ENCODE measurements around the gene BRSK2. TPM values are rescaled to one million over a fixed set of nuclear protein-coding genes. Genes with fewer than 3 reads are reported as not detected.

The BRSK2 gene
- total and polyA plus RNA-seq, 9 of the 15 experiments (the other 6 are each of a cell fraction or from before 2014, with no cell fraction given), result 0.06 to 0.52 (median 0.18) TPM; not detected in 5

GRCh38 chr11:1371377-1371776, 18.4 kb upstream of the BRSK2 start (continued):
- TF ChIP-seq USF2 (CRISPR knock-in tag; IDR thresholded peaks at IDR 0.05) (no peak), RFX7 (CRISPR knock-in tag; IDR thresholded peaks at IDR 0.05) (no peak)

GRCh38 chr11:1371836-1372465, 17.8 kb upstream of the BRSK2 start:
- Histone ChIP-seq H3K9me3 (replicated peaks; ENCODE audit: control insufficient read depth, insufficient read depth, low read depth, low read length) (no peaks in the 10 kb centered on the region), H3K4me1 (replicated peaks in 1 of 2; ENCODE audit: control insufficient read depth in 2 of 2, insufficient read depth in 2 of 2, low read length in 2 of 2) (peaks cover 0 to 25% of the 10 kb centered on the region in 2 experiments; a peak in 1 of 5 replicates), H4K20me1 (replicated peaks; ENCODE audit: control insufficient read depth, insufficient read depth, low read length) (no peaks in the 10 kb centered on the region; the same call in 1 of the 2 replicates), H3K36me3 (ENCODE audit: control insufficient read depth, insufficient read depth, low read length) (no peaks in the 10 kb centered on the region), H3K4me3 (no peak overlapping the region), H2AFZ (ENCODE audit: low read depth, low read length) (no peak overlapping the region), H3K9ac (ENCODE audit: insufficient read depth in 1 of 2, low read depth in 2 of 2, low read length in 2 of 2) (no peak overlapping the region), H3K79me2 (ENCODE audit: control insufficient read depth, insufficient read depth, low read length) (no peaks in the 10 kb centered on the region), H3K27ac (ENCODE audit: extremely low read depth, low read depth, low read length) (no peak overlapping the region), H3K4me2 (ENCODE audit: insufficient read depth, low read length) (no peak overlapping the region), H3K9me1 (ENCODE audit: control insufficient read depth, insufficient read depth, low read length) (no peaks in the 10 kb centered on the region), H3K27me3 (ENCODE audit: control insufficient read depth in 2 of 2, insufficient read depth in 2 of 2, low read length in 2 of 2) (peaks cover 28 to 86% of the 10 kb centered on the region in 2 experiments; a peak in 4 of 5 replicates)
- 2% methylated on average over 18 of the region's 26 CpGs for WGBS (ENCODE audit: insufficient coverage, low coverage, missing lambda C conversion rate)
- no peak for FAIRE-seq
- ATAC-seq, result no peak; the same call in 1 of the 3 replicates
- intact Hi-C loops (cut with micrococcal nuclease), result no loop called here
- ChIA-PET POLR2A (no interaction called here), CTCF (ENCODE audit: low intra/inter-chr PET ratio) (no interaction called here)
- in situ Hi-C loops (cut with MboI), result no loop called here
- no TSS peak for BruUV-seq (replicated peaks)
- no peak for DNase-seq (ENCODE audit: extremely low read depth in 1 of 4, low spot score in 3 of 4)
- no peak for TF ChIP-seq RB1 (IDR thresholded peaks at IDR 0.05; ENCODE audit: low read depth)
- peak; percentile 97 for TF ChIP-seq PRDM10 (IDR thresholded peaks at IDR 0.05; ENCODE audit: partially characterized antibody)
- TF ChIP-seq MXD1 (CRISPR knock-in tag; IDR thresholded peaks at IDR 0.05; ENCODE audit: borderline replicate concordance, poor library complexity, severe bottlenecking), result no peak
- no peak for TF ChIP-seq YBX1 (IDR thresholded peaks at IDR 0.05)
- TF ChIP-seq HNRNPLL (IDR thresholded peaks at IDR 0.05; ENCODE audit: low read depth, low read length, poor library complexity, severe bottlenecking), result no peak
- no peak for TF ChIP-seq SAP30 (IDR thresholded peaks at IDR 0.05; ENCODE audit: borderline replicate concordance, insufficient read depth, low read depth, low read length, poor library complexity, severe bottlenecking)
- TF ChIP-seq ZFP91 (CRISPR knock-in tag; IDR thresholded peaks at IDR 0.05), result no peak
- no peak for TF ChIP-seq RBM22 (IDR thresholded peaks at IDR 0.05; ENCODE audit: low read depth, low read length, poor library complexity, severe bottlenecking)
- TF ChIP-seq MCM7 (IDR thresholded peaks at IDR 0.05), result no peak
- peak; percentile 71 for TF ChIP-seq ATF7 (IDR thresholded peaks at IDR 0.05)
- TF ChIP-seq FOXK2 (conservative IDR thresholded peaks at IDR 0.05 in 1 of 2, IDR thresholded peaks at IDR 0.05 in 1 of 2; ENCODE audit: low read depth in 2 of 2), result 0 out of 4 replicates have a peak, but pooled peaks of 1 of the 2 experiments have one; percentile 30

All from K562 (cell line).